Right lobe of liver (tissue), 6 donors: ENCODE measurements around the gene WDR20. TPM values are rescaled to one million over a fixed set of nuclear protein-coding genes. Genes with fewer than 3 reads are reported as not detected.

Experiments used
- ATAC-seq, 4 donors: fragments of 200-7000 bp; cut with Tn5 transposase; one replicate each; pipeline ENCODE4 v1.9.1; 2020; ENCODE audit warnings: mild to moderate bottlenecking in 4 of 4, moderate library complexity in 4 of 4
- DNase-seq, 3 donors: peaks; one replicate each; pipeline ENCODE4 v3.0.0-alpha.2; 2020
- H3K27ac ChIP-seq, 3 donors: fragments of 200-600 bp; one replicate each; pipeline ENCODE4 v1.8.0; 2022
- H3K27me3 ChIP-seq, 2 donors: fragments of 200-600 bp; one replicate each; pipeline ENCODE4 v1.8.0; 2022
- H3K36me3 ChIP-seq, 4 donors: fragments of 200-600 bp; sonication (generic) in 1 of 4; one replicate each; pipeline versions ENCODE4 v1.5.1 to v1.8.0; 2017 to 2022; ENCODE audit warnings: control low read depth in 1 of 4
- H3K4me1 ChIP-seq, 4 donors: fragments of 200-600 bp; sonication (generic) in 1 of 4; one replicate each; pipeline versions ENCODE4 v1.5.1 to v1.8.0; 2017 to 2022; ENCODE audit warnings: control low read depth in 1 of 4
- H3K4me3 ChIP-seq, 3 donors: fragments of 200-600 bp; one replicate each; pipeline ENCODE4 v1.8.0; 2022
- H3K9me3 ChIP-seq, 4 donors: fragments of 200-600 bp; sonication (generic) in 1 of 4; one replicate each; pipeline versions ENCODE4 v1.5.1 to v1.8.0; 2017 to 2022; ENCODE audit warnings: control low read depth in 1 of 4
- CTCF ChIP-seq, 4 donors: fragments of 200-600 bp in 3 of 4; fragments of 450-650 bp in 1 of 4; IDR thresholded peaks; one replicate each; pipeline versions ENCODE4 v1.5.1 to v1.8.0; 2016 to 2022; ENCODE audit warnings: antibody characterized with exemption in 4 of 4, mild to moderate bottlenecking in 2 of 4
- POLR2A ChIP-seq: fragments of 450-650 bp; IDR thresholded peaks from one replicate; pipeline ENCODE4 v1.6.1; 2017; ENCODE audit warnings: antibody characterized with exemption, mild to moderate bottlenecking
- WGBS: methylation state at CpG from one replicate; pipeline ENCODE4 v1.1.6; 2018; ENCODE audit warnings: low coverage, low lambda C conversion rate; ENCODE audit not compliant: insufficient coverage; ENCODE audit errors: missing lambda C conversion rate; 5-methylcytosine and 5-hydroxymethylcytosine counted together
- intact Hi-C, 2 donors: fragments of 100-400 bp; cut with DNase I; formaldehyde crosslinking; loops; one replicate each; pipeline versions ENCODE4 v1.11.2 to v1.14.1; 2022
- total RNA-seq, 6 experiments: library from RNA; depleted of rRNA in 2 of 6; stranded (reverse); fragments of >200 nt in 2 of 6; fragmentation: NEBNext Ultra II Directional in 3 of 6; extraction: Animal tissue kit (Norgen Biotek cat#: 25700) in 3 of 6; gene quantifications; one replicate each; pipeline versions ENCODE4 v1.1.0 to v1.2.4, GENCODE V29; 2016 to 2023
- donor health status: DM: no; HTN: yes; CAD: no.
- donor health status: DM: no; HTN: no; CAD: no.
- donor health status: DM: no; HTN: no; CAD: no.
- donor health status: DM: no; HTN: yes; CAD: no.
- donor health status: DM: no; HTN: yes; CAD: no.

WDR20 gene
- total RNA-seq, 6 experiments from 2014 or later: 6.3 to 14.7 (median 12.4) TPM

- H3K27ac ChIP-seq: no peak overlapping the region
- DNase-seq (no peak), ATAC-seq (no peak)
- no peaks in the 10 kb centered on the region for H3K27me3 ChIP-seq
- intact Hi-C loops: no loop called here
- no peaks in the 10 kb centered on the region for H3K9me3 ChIP-seq
- TF ChIP-seq CTCF (IDR thresholded peaks at IDR 0.05) (no peak), POLR2A (no peak)
- no peaks in the 10 kb centered on the region for H3K4me1 ChIP-seq
- no peak overlapping the region for H3K4me3 ChIP-seq
- H3K36me3 ChIP-seq: no peaks in the 10 kb centered on the region
- WGBS: 97% methylated on average over 18 of the region's 43 CpGs
Measured at GRCh38 chr14:102229071-102229738, 89.5 kb downstream of the WDR20 start.

DNA sequence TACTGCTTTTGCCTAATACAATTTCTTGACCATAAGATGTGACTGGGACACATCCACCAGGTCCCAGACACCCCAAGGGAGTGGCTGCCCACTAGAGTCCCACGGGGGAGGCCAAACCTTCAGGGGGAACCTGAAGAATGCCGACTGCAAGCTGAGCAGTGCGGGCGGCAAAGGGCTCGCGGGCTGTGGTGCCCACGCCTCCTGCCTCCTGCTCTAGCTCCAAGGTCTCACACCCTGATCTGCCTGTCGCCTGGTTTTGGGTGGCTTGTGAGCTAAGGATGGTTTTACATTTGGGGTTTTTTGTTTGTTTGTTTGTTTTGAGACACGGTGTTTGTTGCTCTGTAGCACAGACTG lies 90.0 kb downstream of the WDR20 start:
- DNase-seq (no peak), ATAC-seq (no peak)
- no peaks in the 10 kb centered on the region for H3K27me3 ChIP-seq
- no peak overlapping the region for H3K4me3 ChIP-seq
- TF ChIP-seq POLR2A (no peak), CTCF (IDR thresholded peaks at IDR 0.05) (no peak)
- no peaks in the 10 kb centered on the region for H3K9me3 ChIP-seq
- no peaks in the 10 kb centered on the region for H3K4me1 ChIP-seq
- 80% methylated on average over 2 of the region's 9 CpGs for WGBS
- intact Hi-C loops: loop anchor here (5.0 kb wide), 1 partner anchor 83 kb away; no protein-coding TSS in a partner anchor
- H3K36me3 ChIP-seq: no peaks in the 10 kb centered on the region
- H3K27ac ChIP-seq: no peak overlapping the region

DNA sequence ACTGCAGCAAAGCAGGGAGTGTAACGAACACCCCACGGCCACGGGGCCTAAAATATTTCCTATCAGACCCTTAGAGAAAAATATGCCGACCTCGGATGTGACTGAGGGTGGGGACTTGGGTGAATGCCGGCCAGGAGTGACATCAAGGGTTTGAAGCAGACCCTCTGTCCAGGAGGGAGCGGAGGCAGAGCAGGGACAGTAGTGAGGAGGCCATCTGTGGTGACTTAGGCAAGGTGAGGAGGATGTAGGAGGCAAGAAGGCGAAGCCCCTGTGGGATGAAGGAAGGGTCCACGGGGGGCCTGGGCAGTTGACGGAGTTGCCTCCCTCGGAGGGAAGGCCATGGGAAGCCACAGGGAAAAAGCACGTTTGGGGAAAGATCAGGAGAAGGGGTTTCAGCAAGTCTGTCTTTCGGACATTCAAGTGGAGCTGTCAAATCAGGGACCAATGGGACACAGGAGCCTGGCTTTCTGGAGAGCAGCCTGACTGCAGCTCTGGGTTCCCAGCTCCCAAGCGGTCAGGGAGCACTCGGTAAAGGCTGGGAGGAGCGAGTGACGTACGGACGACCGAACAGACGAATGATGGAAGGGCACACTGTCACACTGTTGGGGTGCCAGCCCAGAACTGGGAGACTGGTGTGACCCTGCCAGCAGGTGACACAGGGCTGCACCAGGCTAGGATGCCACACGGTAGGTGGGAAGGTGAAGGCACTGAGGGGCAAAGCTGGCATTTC lies 90.9 kb downstream of the WDR20 start:
- ATAC-seq (no peak), DNase-seq (no peak)
- Histone ChIP-seq H3K4me1 (no peaks in the 10 kb centered on the region), H3K36me3 (no peaks in the 10 kb centered on the region), H3K27ac (no peak overlapping the region), H3K27me3 (no peaks in the 10 kb centered on the region), H3K4me3 (no peak overlapping the region), H3K9me3 (no peaks in the 10 kb centered on the region)
- 89% methylated on average over 16 of the region's 22 CpGs for WGBS
- TF ChIP-seq POLR2A: no peak
- no peak for TF ChIP-seq CTCF (IDR thresholded peaks at IDR 0.05)
- intact Hi-C loops: loop anchor here (5.0 kb wide), 1 partner anchor 82 kb away; no protein-coding TSS in a partner anchor

GRCh38 chr14:102231476-102232347 lies 92.0 kb downstream of the WDR20 start:
- no peak for ATAC-seq
- intact Hi-C loops: loop anchor here (5.0 kb wide), 1 partner anchor 81 kb away; no protein-coding TSS in a partner anchor
- no peaks in the 10 kb centered on the region for H3K36me3 ChIP-seq
- no peak overlapping the region for H3K27ac ChIP-seq
- H3K4me3 ChIP-seq: no peak overlapping the region
- H3K27me3 ChIP-seq: no peaks in the 10 kb centered on the region
- DNase-seq: no peak
- WGBS: 75% methylated on average over 13 of the region's 22 CpGs
- no peaks in the 10 kb centered on the region for H3K4me1 ChIP-seq
- no peak for TF ChIP-seq CTCF (IDR thresholded peaks at IDR 0.05)
- TF ChIP-seq POLR2A: no peak
- no peaks in the 10 kb centered on the region for H3K9me3 ChIP-seq
